HG02610 (cell line): Measurements from ENCODE around the gene THSD7A.

Source experiments
- ATAC-seq: cut with Tn5 transposase; IDR thresholded peaks from one replicate; pipeline ENCODE4 v1.9.1; 2021; ENCODE audit warnings: mild to moderate bottlenecking, moderate library complexity; ENCODE audit not compliant: unreplicated experiment

The THSD7A gene, protein sequence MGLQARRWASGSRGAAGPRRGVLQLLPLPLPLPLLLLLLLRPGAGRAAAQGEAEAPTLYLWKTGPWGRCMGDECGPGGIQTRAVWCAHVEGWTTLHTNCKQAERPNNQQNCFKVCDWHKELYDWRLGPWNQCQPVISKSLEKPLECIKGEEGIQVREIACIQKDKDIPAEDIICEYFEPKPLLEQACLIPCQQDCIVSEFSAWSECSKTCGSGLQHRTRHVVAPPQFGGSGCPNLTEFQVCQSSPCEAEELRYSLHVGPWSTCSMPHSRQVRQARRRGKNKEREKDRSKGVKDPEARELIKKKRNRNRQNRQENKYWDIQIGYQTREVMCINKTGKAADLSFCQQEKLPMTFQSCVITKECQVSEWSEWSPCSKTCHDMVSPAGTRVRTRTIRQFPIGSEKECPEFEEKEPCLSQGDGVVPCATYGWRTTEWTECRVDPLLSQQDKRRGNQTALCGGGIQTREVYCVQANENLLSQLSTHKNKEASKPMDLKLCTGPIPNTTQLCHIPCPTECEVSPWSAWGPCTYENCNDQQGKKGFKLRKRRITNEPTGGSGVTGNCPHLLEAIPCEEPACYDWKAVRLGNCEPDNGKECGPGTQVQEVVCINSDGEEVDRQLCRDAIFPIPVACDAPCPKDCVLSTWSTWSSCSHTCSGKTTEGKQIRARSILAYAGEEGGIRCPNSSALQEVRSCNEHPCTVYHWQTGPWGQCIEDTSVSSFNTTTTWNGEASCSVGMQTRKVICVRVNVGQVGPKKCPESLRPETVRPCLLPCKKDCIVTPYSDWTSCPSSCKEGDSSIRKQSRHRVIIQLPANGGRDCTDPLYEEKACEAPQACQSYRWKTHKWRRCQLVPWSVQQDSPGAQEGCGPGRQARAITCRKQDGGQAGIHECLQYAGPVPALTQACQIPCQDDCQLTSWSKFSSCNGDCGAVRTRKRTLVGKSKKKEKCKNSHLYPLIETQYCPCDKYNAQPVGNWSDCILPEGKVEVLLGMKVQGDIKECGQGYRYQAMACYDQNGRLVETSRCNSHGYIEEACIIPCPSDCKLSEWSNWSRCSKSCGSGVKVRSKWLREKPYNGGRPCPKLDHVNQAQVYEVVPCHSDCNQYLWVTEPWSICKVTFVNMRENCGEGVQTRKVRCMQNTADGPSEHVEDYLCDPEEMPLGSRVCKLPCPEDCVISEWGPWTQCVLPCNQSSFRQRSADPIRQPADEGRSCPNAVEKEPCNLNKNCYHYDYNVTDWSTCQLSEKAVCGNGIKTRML (N-terminal part only)

DNA sequence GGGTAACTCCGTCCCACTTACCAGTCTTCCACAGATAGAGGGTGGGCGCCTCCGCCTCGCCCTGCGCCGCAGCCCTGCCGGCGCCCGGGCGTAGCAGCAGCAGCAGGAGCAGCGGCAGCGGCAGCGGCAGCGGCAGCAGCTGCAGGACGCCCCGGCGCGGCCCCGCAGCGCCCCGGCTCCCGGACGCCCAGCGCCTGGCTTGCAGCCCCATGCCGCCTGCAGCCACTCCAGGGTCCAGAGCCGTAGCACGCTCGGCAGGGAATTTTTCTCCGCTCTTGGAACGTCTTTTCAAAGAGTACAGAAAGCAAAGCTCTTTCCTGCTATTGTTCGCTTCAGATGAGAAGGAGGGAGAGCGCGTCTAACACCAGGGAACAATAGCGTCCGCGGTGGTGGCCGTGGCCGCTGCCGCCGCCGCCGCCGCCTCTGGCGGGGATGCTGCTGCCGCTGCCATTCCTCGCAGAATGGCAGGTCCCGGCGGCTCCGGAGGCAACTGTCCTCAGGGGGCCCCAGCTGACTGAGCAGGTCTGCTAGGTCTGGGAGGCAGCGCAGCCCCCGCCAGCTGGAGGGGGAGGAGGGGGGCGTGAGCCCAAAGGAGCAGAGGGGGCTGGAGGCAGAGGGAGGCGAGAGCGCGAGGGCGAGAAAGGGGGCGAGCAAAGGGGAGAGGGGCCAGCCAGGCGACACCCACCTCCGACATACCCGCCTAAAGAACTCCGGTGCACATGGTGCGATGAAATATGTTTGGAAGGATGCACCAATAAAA is at the start of gene THSD7A:
Gene THSD7A, minus strand, starts transcription at position 463 of the 760 bp plus-strand sequence. Its CDS starts 252 bp downstream, at position 211.
- ATAC-seq: no peak

DNA sequence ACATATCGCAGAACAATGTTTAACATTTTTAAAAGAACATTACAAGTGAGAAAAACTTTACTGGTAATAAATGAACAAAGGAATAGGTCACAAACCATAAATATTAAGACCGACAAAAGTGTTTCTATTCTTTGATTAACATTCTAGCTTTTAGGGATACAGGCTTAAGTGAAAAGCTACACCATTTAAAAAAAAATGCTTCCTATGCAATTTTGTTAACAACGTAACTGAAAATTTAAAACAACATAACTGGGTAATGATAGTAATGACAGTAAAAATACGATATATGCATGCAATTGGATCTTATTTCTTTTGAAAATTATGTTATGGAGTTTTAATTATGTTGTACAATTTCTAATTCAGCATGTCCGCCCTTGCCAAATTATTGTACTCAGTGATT is 49.7 kb upstream of the THSD7A start:
- ATAC-seq: no peak

DNA sequence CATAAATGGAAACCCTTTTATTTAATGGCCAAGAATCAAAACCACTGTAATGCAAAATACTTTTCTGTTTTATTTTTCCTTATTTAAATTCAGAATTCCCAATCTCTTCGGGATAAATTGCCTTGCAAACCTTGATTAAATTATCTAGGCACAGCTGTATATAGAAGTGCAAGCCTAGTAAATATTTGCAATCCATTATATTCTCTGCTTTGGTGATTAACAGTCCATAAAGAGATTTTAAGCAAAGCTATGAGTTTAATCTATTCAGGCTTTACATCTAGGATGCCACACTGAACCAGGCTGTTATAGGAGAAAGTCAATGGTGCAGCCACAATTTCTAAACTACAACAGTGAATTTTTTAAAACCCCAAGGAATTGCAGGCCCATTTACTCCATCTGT is 43.6 kb upstream of the THSD7A start:
- no peak for ATAC-seq

DNA sequence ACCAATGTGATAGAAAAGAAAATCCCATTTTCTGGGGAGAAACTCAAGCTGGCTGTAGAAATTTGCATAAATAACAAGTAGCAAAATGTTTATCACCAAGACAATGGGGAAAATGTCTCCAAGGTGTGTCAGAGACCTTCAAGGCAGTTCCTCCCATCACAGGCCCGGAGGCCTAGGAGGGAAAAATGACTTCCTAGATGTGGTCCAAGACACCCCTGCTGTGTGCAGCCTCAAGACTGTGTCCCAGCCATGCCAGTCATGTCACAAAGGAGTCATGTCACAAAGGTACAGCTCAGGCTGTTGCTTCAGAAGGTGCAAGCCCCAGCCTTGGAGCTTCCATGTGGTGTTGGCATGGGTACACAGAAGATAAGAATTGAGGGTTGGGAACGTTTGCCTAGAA is 33.7 kb upstream of the THSD7A start:
- no peak for ATAC-seq

DNA sequence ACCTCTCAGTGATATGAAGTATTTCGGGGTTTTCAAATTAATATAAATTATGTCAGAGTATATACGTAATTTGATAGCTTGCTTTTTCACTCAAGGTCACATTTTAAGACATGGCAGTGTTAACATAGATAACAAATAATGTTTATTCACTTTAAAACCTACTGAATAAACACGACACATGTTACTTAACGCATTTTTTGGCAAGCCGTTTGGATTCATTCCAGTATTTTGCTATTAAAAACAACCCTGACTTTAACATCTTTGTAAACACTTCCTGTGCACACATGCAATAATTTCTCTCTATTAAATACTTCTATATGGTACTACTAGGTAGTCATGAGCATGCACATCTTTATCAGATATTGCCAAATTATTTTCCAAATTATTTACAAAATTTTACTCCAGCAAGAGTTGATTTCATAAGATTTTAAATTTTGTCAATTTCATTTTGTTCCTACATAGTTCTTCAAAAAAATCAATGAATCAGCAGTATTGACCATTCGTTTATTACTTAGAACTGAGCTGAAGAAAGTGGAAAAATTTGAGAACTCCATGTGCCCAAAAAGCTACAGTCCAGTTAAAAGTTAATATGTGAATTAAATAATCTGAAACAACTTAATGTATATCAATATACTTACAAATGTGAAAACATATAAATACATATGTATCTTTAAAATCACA is 26.8 kb upstream of the THSD7A start:
- no peak for ATAC-seq

DNA sequence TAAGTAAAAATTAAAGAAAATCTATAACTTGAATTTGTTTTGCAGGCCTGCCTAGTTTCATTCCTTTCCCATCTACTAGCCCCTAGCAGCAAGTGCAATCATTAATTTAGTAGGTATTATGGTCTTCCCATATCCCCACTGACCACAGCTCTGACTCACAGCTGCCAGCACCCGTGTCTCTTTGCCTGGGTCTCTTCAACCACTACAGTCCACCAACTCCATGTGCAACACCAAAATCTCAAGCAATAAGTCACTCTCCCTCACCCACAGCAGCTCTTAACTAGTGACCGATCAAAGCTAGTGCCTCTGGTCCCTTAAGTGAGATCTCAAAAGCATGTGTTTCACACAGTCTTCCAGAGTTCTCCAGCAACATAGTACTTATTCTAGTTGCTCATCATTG is 26.0 kb upstream of the THSD7A start:
- no peak for ATAC-seq

DNA sequence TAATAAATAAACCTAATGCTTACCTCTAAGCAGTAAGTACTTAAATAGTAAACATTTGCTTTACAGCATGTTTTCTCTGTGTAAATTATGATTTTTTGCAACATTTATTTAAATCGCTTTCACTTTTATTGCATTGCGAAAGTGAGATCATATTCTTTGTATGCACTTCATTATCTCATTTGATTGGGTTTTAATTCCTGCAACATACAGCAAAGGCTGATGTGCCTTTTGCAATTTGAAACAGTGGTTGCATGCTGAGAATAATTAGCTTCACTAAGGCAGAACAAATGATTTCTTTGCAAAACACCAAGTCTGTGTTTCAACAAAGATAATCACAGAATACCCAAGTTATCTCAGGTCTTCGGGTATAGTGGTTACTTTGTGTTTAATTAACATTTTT is 16.3 kb upstream of the THSD7A start:
- no peak for ATAC-seq

DNA sequence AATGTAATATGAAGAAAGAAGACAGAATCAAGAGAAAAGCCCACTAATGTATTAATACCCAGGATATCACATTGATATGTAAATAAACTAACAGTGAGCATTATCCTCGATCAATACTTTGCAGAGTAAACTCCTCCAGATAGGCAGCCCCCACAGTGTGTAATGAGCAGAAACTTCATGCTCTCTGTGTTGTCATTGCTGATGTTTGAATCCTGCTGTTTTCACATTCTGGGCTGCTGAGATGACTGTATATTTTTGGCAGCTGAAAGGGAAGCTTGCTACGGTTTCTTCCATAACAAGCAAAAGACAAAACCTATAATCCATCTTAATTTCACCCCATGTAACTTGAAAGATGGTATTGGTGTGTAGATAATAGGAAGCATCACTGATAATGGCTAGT is 15.3 kb upstream of the THSD7A start:
- no peak for ATAC-seq

DNA sequence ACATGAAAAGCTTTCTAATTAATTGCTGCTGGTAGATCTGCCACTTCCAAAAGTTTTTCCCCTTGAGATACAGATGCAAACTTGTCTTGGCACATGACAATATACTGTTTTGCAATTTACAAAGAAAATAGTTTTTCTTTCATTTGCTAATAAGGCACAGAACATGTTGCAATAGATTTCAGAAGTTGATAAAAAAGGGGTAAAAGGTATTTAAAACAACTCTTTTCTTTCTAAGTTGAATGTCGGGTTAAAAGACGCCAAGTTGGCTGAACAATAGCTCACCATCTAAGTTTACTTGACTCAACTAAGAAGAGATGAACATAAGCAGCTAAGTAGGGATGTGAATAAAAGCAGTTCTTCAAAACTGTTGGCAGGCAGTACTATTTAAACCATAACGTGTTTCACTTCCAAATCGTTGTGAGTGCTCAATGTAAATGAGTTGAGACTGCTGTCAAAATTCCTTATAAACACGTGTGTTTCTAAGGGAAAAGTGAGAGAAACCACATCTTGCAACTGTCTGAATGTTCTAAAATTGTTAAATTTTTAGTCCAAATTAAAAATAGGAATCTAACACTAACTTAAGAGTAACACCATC is 14.5 kb upstream of the THSD7A start:
- ATAC-seq: no peak

DNA sequence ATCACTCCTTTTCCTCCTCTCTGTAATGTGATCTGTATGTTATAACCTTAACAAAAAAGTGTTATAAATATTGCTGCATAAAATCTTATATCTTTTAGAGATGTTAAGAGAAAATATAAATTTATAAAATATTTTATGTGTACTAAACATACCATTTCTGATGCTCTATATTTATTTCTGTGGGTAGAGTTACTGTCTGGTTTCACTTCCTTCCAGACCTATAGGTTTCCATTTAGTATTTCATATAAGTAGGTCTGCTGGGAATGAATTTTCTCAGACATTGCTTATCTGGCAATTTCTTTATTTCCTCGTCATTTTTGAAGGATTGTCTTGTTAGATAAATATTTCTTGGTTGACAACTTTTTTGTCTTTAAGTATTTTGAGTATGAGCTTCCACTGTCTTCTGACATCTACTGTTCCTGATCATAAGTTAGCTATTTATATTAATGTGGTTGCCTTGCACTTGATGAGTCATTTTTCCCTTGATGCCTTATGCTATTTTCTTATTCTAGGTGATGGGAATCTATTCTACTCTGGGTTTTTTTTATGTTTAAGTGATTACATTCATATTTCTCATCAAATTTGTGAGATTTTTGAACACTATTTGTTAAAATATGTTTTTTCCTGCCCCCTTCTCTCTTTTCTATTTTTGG is 11.2 kb upstream of the THSD7A start:
- no peak for ATAC-seq

DNA sequence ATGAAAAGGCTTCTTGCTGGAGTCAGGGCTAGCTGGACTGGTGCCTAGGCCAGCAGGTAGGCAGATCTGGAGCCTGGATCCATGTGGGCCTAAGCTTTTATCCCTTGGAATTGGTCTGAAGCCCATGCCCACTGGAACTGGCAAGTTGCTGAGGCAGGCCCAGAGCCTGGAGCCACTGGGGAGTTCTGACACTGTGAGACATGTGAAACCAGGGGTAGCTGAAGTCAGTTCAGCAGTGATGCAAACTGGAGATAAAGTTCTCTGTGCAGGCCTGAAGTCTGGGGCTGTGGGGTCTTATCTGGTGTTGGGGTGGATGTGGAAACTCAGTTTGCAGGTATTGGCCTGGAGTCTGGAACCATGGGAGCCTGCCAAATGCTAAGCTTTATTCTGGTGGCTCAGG is 9.7 kb upstream of the THSD7A start:
- ATAC-seq: no peak

DNA sequence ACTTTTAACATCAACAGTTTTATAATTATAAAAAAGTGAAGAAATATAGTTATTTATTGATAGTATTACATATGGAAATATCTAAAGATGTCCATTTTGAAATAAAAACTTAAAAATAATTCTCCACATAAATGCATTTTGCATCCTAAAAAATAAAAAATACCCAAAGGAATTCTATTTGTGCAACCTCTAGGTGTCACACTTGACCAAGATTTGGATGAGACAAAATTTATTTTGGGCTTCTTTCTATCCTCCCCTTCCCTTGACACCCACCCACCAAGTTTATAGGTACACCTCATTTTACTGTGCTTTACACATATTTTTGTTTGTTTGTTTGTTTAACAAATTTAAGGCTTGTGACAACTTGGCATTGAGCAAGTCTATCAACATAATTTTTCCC is 3.3 kb upstream of the THSD7A start:
- ATAC-seq: no peak

DNA sequence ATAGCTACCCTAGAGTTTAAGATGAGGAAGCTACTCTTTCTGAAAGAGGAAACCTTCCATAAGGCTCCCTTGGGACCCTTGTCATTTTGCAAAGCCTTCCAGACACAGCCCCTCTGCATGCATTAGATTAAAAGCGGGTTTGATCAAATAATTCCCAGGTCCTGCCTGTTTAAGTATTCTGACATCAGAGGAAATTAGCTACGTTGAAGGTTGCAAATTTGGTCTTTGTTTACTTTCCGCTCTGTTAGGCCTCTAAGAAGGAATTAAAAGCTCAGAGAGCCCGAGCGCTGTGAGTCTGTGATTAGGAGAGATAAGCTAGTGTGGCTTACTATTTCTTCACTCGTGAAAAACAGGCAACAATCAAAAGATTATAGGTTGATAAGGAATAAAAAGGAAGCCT is 1.4 kb upstream of the THSD7A start:
- ATAC-seq: no peak

DNA sequence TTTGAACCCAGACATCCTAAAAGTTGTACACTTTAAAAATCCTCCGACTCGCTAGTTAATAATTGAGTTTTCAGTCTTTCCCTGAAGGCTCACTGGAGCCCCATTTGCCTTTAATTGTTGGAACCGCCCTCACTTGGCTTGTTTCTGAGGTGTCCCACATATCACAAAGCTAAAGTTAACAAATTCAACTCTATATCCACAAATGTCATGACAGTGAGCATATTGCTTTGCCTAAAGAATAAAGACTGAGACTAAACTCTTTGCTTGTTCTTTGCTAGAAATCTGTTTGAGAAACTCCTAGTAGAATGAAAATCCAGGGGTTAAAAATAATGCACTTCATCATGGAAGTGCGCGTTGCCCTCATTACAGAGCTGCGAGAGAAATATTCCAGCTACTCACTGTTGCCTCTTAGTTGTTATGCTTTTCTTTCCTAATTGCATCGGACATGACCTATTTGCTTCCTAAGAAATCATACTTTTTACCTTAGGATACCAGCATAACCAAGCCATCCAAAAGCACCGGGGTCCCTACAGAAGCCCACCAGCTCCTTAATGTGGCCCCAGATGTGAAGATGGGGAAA is 752 bp downstream of the THSD7A start:
- ATAC-seq: no peak

DNA sequence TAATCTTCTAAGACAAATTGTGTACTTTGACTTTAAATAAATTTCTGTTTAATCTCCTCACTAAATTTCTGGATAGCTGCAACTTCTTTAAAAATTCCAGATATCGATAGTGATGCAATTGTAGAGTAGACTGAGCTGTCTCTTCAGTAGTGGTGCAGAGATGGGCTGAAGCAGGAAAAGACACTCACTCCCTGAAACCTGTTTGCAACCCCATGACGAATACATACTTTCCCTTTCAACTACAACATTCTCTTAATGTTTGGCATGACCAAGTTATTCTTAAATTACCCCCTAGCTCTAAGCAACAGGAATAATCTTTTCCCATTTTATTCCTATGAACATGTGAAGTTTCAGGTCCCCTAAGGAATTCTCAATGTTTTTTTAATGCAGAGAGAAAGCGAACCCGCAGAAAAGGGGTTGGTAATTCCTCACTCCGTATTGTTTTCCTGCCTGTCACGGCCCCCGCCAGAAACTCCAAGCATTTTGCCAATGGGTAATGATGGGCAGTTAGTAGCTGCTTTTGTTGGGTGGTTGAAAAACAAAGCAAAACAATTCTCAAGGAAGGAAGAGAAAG is 1.3 kb downstream of the THSD7A start:
- no peak for ATAC-seq

DNA sequence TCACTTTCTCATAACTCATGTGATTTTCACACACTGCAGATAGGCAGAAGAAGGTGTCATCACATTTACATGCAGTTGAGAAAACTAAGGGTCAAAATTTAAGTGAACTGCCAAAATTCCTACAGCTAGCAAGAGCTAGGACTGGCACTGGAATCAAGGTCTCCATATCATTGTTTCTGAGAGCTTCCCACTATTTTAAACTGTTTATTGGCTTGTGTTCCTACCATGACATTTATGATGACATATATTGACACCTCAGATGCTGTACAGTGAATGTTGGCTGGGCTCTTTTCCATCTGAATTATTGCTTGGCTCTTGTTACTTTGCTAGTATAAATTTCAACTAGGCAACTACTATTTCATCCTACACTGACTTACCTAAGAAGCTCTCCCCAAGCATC is 2.0 kb downstream of the THSD7A start:
- ATAC-seq: no peak

DNA sequence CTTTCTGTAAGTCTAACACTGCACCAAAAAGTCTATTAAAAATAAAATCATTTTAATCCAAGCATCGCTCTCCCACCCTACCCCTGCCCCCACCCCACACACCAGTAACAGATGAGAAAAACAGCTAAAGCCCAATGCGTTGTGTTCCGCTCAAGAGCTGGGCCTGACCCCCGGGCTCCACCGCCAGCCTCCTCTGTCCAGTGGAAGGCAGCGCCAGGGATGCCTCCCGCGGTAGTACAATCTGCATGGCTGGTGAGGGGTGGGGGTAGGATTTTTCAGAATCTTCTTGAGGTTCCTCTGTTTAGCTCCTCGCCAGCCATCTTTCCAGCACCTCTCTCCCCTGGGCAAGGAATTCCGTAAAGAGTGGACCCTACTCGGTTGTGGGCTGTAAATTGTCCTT is 12.1 kb downstream of the THSD7A start:
- ATAC-seq: no peak

DNA sequence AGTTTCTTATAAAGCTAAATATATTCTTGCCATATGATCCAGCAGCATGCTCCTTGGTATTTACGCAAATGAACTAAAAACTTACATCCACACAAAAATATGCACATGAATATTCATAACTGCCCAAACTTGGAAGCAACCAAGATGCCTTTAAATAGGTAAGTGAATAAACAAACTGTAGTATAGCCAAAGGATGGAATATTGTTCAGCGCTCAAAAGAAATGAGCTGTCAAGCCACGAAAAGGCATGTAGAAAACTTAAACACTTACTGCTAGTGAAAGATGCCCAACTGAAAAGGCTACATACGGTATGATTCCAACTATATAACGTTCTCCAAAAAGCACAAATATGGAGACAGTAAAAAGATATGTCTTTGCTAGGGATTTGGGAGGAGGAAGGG is 12.7 kb downstream of the THSD7A start:
- ATAC-seq: no peak
